ENCODE measurements around the gene ADM.

GRCh38 chr11:10261821-10262220, 43.1 kb upstream of the ADM start:
- TF ChIP-seq EZH2 (IDR thresholded peaks at IDR 0.05) (no peak), POLR2AphosphoS5 (IDR thresholded peaks at IDR 0.05; ENCODE audit: borderline replicate concordance, low read depth, low read length) (no peak), FOXP2 (optimal IDR thresholded peaks at IDR 0.05; ENCODE audit: control extremely low read depth, extremely low read length, insufficient read depth) (no peak)
